Caco-2 (cell line): ENCODE results near the gene LOXL3. TPM values are rescaled to one million over a fixed set of nuclear protein-coding genes. Genes with fewer than 3 reads are reported as not detected.
A peak's percentile ranks its signal among the peaks of the same experiment; 100 is the strongest.

Experiments
- BruUV-seq: library from RNA; stranded (reverse); fragments of 400-500 nt; replicated peaks from 2 replicates; lab custom pipeline; 2021; lab: Mats Ljungman, UMichigan
- CTCF ChIA-PET: fragments of 300-600 bp; sonication (Branson Sonifier 250); formaldehyde crosslinking; loops from one replicate; lab custom pipeline; 2022; ENCODE audit warnings: antibody characterized with exemption; lab: Charles Lee
- POLR2A ChIA-PET: fragments of 300-600 bp; sonication (Branson Sonifier 250); formaldehyde crosslinking; loops from one replicate; lab custom pipeline; 2022; ENCODE audit warnings: antibody characterized with exemption; lab: Charles Lee
- DNase-seq, 2 experiments: peaks; one replicate each; pipeline versions ENCODE4 v3.0.0 to v3.0.0-alpha.2; 2020 to 2022
- H3K27me3 ChIP-seq: replicated peaks from 2 replicates; pipeline ENCODE4 v1.6.0; 2011; ENCODE audit warnings: low read length; ENCODE audit not compliant: control insufficient read depth, insufficient read depth
- H3K36me3 ChIP-seq: 2 replicates; pipeline ENCODE4 v1.5.1; 2011; ENCODE audit warnings: low read length; ENCODE audit not compliant: control insufficient read depth, insufficient read depth
- H3K4me1 ChIP-seq: fragments of 250-450 bp; sonication (Bioruptor Pico); 2 replicates; pipeline ENCODE4 v1.5.1; 2020; ENCODE audit warnings: mild to moderate bottlenecking
- H3K4me3 ChIP-seq: 2 replicates; pipeline ENCODE4 v1.5.1; 2011; ENCODE audit warnings: low read depth, mild to moderate bottlenecking, control low read depth, low read length
- H3K9me3 ChIP-seq: fragments of 250-450 bp; sonication (Bioruptor Pico); 2 replicates; pipeline ENCODE4 v1.5.1; 2020; ENCODE audit warnings: mild to moderate bottlenecking, moderate library complexity
- H3K27ac Mint-ChIP-seq: one replicate; pipeline ENCODE4 v1.8.0; 2022; ENCODE audit warnings: mixed read lengths; ENCODE audit not compliant: unreplicated experiment
- H3K27me3 Mint-ChIP-seq: one replicate; pipeline ENCODE4 v1.8.0; 2022; ENCODE audit warnings: mixed read lengths; ENCODE audit not compliant: insufficient read depth, unreplicated experiment
- H3K36me3 Mint-ChIP-seq: one replicate; pipeline ENCODE4 v1.8.0; 2022; ENCODE audit warnings: mild to moderate bottlenecking, mixed read lengths; ENCODE audit not compliant: insufficient read depth, unreplicated experiment
- H3K4me1 Mint-ChIP-seq: one replicate; pipeline ENCODE4 v1.8.0; 2022; ENCODE audit warnings: low read depth, mixed read lengths; ENCODE audit not compliant: unreplicated experiment
- H3K4me3 Mint-ChIP-seq: one replicate; pipeline ENCODE4 v1.8.0; 2022; ENCODE audit warnings: mild to moderate bottlenecking, moderate library complexity, mixed read lengths; ENCODE audit not compliant: unreplicated experiment
- H3K9me3 Mint-ChIP-seq: one replicate; pipeline ENCODE4 v1.8.0; 2022; ENCODE audit warnings: mixed read lengths; ENCODE audit not compliant: unreplicated experiment
- intact Hi-C: fragments of 100-400 bp; cut with micrococcal nuclease; formaldehyde crosslinking; loops from one replicate; pipeline ENCODE4 v1.10.0; 2022; ENCODE audit not compliant: unreplicated experiment
- total RNA-seq: library from RNA; stranded (reverse); gene quantifications from 2 replicates; pipeline ENCODE4 v1.2.3, GENCODE V29; 2022
- TF ChIP-seq, protein P1 (sequence below), 2 experiments: fragments of 200-600 bp in 1 of 2; IDR thresholded peaks; 1 replicate in 1 of 2; 2 replicates in 1 of 2; pipeline versions ENCODE4 v1.5.1 to v1.8.0; 2011 to 2022; ENCODE audit warnings: antibody characterized with exemption in 1 of 2, control low read depth in 1 of 2, inconsistent platforms in 1 of 2, low read depth in 1 of 2, low read length in 1 of 2, mild to moderate bottlenecking in 1 of 2, moderate library complexity in 1 of 2; ENCODE audit not compliant: insufficient read depth in 1 of 2, severe bottlenecking in 1 of 2, unreplicated experiment in 1 of 2

The LOXL3 gene
- total RNA-seq, 1 experiment from 2014 or later = 13.8 TPM

DNA sequence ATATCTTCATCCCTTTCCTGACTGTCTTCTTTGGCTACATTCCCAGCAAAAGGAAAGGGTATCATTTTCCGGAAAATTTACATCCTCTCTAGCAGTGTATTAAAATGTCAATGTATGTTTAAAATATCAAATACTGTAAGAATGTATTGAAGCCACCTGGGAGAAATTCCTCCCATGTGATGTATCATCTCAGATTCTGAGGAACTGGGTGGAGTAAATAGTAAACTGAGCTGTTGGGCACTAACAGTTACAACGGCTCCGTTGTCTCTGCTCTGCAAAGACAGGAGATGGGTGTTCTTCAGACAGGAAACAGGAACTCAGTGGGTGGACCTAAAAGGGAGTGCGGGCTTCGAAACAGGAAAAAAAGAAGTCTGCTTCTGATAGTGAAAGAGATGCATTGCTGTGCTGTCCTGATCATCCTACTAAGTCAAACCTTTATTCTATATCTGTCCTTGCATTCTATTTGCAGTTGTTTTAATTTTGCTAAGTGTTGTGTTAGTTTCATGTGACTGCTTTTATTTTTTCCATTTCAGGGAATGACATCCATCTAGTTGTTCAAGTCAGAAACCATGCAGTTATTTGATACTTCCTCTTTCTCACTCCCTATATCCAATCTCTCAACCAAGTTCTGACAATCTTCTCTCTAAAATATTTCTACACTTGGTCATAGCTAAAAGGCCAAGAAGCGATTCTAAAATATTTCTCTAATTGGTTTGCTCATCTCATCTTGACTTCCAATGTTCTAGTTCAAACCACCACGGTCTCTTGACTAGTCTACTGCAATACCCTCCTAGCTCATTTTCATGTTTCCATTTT, 20.2 kb upstream of the LOXL3 start:
- TF ChIP-seq, protein P1, sequence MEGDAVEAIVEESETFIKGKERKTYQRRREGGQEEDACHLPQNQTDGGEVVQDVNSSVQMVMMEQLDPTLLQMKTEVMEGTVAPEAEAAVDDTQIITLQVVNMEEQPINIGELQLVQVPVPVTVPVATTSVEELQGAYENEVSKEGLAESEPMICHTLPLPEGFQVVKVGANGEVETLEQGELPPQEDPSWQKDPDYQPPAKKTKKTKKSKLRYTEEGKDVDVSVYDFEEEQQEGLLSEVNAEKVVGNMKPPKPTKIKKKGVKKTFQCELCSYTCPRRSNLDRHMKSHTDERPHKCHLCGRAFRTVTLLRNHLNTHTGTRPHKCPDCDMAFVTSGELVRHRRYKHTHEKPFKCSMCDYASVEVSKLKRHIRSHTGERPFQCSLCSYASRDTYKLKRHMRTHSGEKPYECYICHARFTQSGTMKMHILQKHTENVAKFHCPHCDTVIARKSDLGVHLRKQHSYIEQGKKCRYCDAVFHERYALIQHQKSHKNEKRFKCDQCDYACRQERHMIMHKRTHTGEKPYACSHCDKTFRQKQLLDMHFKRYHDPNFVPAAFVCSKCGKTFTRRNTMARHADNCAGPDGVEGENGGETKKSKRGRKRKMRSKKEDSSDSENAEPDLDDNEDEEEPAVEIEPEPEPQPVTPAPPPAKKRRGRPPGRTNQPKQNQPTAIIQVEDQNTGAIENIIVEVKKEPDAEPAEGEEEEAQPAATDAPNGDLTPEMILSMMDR (IDR thresholded peaks at IDR 0.05; ENCODE audit: insufficient read depth in 1 of 2, low read depth in 1 of 2, low read length in 1 of 2, severe bottlenecking in 1 of 2, unreplicated experiment in 1 of 2) = no peak
- H3K4me3 Mint-ChIP-seq = no peak overlapping the region
- H3K4me3 ChIP-seq = no peak overlapping the region
- no peaks in the 10 kb centered on the region for H3K4me1 ChIP-seq
- no peaks in the 10 kb centered on the region for H3K9me3 ChIP-seq
- no peaks in the 10 kb centered on the region for H3K36me3 ChIP-seq
- ChIA-PET POLR2A (no interaction called here), CTCF (interaction anchor here (1.0 kb wide), 1 partner anchor 11 kb away, joined by 3 read pairs; no protein-coding TSS in a partner anchor)
- no peak for DNase-seq
- no peaks in the 10 kb centered on the region for H3K9me3 Mint-ChIP-seq
- no peaks in the 10 kb centered on the region for H3K36me3 Mint-ChIP-seq
- intact Hi-C loops = no loop called here
- H3K27ac Mint-ChIP-seq = no peak overlapping the region
- H3K4me1 Mint-ChIP-seq = no peaks in the 10 kb centered on the region
- BruUV-seq = no TSS peak
- H3K27me3 Mint-ChIP-seq = peaks cover 2% of the 10 kb centered on the region
- no peaks in the 10 kb centered on the region for H3K27me3 ChIP-seq

DNA sequence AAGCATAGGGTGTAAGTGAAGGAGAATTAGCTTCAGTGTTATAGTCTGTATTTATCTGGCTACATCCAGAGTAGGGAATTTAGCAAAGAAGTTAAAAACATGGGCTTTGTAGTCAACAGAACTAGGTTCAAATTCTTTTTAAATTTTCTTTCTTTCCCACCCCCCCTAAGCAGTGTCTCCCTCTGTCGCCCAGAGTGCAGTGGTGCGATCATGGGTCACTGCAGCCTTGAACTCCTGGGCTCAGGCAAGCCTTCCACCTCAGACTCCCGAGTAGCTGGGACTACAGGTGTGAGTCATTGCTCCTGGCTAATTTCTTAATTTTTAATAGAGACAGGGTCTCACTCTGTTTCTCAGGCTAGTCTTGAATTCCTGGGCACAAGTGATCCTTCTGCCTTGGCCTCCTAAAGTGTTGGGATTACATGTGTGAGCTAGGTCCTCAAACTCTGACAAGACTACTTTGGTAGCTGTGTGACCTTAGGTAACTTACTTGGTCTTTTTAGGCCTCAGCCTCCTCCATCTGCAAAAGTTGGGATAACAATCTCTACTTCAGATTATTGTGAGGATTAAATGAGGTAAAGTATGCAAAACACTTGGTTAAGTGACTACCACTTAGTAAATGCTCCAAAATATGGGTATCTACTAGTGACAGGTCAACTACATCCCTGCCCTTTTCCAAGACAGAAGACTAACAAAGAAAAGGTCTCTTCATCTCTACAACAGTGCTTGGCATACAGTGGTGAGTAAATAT, 18.6 kb upstream of the LOXL3 start:
- intact Hi-C loops = no loop called here
- peaks cover 11% of the 10 kb centered on the region for H3K27me3 Mint-ChIP-seq
- Histone ChIP-seq H3K27me3 (no peaks in the 10 kb centered on the region), H3K4me1 (no peaks in the 10 kb centered on the region), H3K9me3 (no peaks in the 10 kb centered on the region), H3K4me3 (no peak overlapping the region), H3K36me3 (no peaks in the 10 kb centered on the region)
- no peak overlapping the region for H3K4me3 Mint-ChIP-seq
- CTCF ChIA-PET = no interaction called here
- POLR2A ChIA-PET = no interaction called here
- H3K27ac Mint-ChIP-seq = no peak overlapping the region
- no TSS peak for BruUV-seq
- DNase-seq = no peak
- no peaks in the 10 kb centered on the region for H3K36me3 Mint-ChIP-seq
- TF ChIP-seq, protein P1 (IDR thresholded peaks at IDR 0.05; ENCODE audit: insufficient read depth in 1 of 2, low read depth in 1 of 2, low read length in 1 of 2, severe bottlenecking in 1 of 2, unreplicated experiment in 1 of 2) = peak in 1 of 2 experiments; percentile 12
- H3K9me3 Mint-ChIP-seq = no peaks in the 10 kb centered on the region
- no peaks in the 10 kb centered on the region for H3K4me1 Mint-ChIP-seq

GRCh38 chr2:74571058-74571457, 17.3 kb upstream of the LOXL3 start:
- peaks cover 13% of the 10 kb centered on the region for H3K27me3 Mint-ChIP-seq
- no peaks in the 10 kb centered on the region for H3K36me3 Mint-ChIP-seq
- no peak overlapping the region for H3K4me3 ChIP-seq
- H3K9me3 Mint-ChIP-seq = no peaks in the 10 kb centered on the region
- H3K4me1 Mint-ChIP-seq = no peaks in the 10 kb centered on the region
- TF ChIP-seq, protein P1 (IDR thresholded peaks at IDR 0.05; ENCODE audit: insufficient read depth in 1 of 2, low read depth in 1 of 2, low read length in 1 of 2, severe bottlenecking in 1 of 2, unreplicated experiment in 1 of 2) = no peak
- H3K9me3 ChIP-seq = no peaks in the 10 kb centered on the region
- no peaks in the 10 kb centered on the region for H3K4me1 ChIP-seq
- no peak for DNase-seq
- no peak overlapping the region for H3K27ac Mint-ChIP-seq
- BruUV-seq = no TSS peak
- H3K4me3 Mint-ChIP-seq = no peak overlapping the region
- ChIA-PET POLR2A (no interaction called here), CTCF (no interaction called here)
- H3K27me3 ChIP-seq = no peaks in the 10 kb centered on the region
- no peaks in the 10 kb centered on the region for H3K36me3 ChIP-seq
- intact Hi-C loops = no loop called here
